Measurements from ENCODE around the gene ZCCHC14. TPM values are rescaled to one million over a fixed set of nuclear protein-coding genes. Genes with fewer than 3 reads are reported as not detected.
"Not testable (repeated sequence)": the region's sequence is repeated elsewhere in the genome, so short reads cannot be mapped to it uniquely, and the experiment has no call there.

The ZCCHC14 gene
- total RNA-seq, 1 donor from 2014 or later = 15.9 TPM

- intact Hi-C loops (cut with micrococcal nuclease) = no loop called here
- H3K36me3 ChIP-seq = no peaks in the 10 kb centered on the region
- no peaks in the 10 kb centered on the region for H3K27me3 ChIP-seq (ENCODE audit: low read depth)
- TF ChIP-seq CTCF (IDR thresholded peaks at IDR 0.05; ENCODE audit: borderline replicate concordance) = no peak
- no peak for DNase-seq
- H3K9me3 ChIP-seq (replicated peaks) = no peaks in the 10 kb centered on the region
- peaks cover 60% of the 10 kb centered on the region for H3K4me1 ChIP-seq
- peak overlapping the region; percentile 93 for H3K27ac ChIP-seq (replicated peaks)
- no peak overlapping the region for H3K4me3 ChIP-seq
Observed at GRCh38 chr16:87389245-87389644, 103.6 kb downstream of the ZCCHC14 start.

GRCh38 chr16:87388818-87389134 is 104.0 kb downstream of the ZCCHC14 start:
- H3K4me3 ChIP-seq = peak overlapping the region; percentile 51
- peak overlapping the region; percentile 93 for H3K27ac ChIP-seq (replicated peaks)
- no peak for DNase-seq
- TF ChIP-seq CTCF (IDR thresholded peaks at IDR 0.05; ENCODE audit: borderline replicate concordance) = no peak
- no peaks in the 10 kb centered on the region for H3K27me3 ChIP-seq (ENCODE audit: low read depth)
- H3K36me3 ChIP-seq = no peaks in the 10 kb centered on the region
- intact Hi-C loops (cut with micrococcal nuclease) = no loop called here
- H3K4me1 ChIP-seq = peaks cover 60% of the 10 kb centered on the region
- H3K9me3 ChIP-seq (replicated peaks) = no peaks in the 10 kb centered on the region

- DNase-seq = peak; percentile 90
Observed at GRCh38 chr16:87387942-87388817, 104.6 kb downstream of the ZCCHC14 start.

GRCh38 chr16:87384875-87385167 is 108.0 kb downstream of the ZCCHC14 start:
- Histone ChIP-seq H3K27ac (replicated peaks) (peak overlapping the region; percentile 93), H3K4me1 (peaks cover 77% of the 10 kb centered on the region), H3K4me3 (peak overlapping the region; percentile 76)
- H3K27me3 ChIP-seq (ENCODE audit: low read depth); H3K36me3 ChIP-seq; H3K9me3 ChIP-seq (replicated peaks); DNase-seq; intact Hi-C loops (cut with micrococcal nuclease): not testable (repeated sequence)

More at GRCh38 chr16:87387942-87388817, 104.6 kb downstream of the ZCCHC14 start:
- Histone ChIP-seq H3K36me3 (no peaks in the 10 kb centered on the region), H3K27me3 (ENCODE audit: low read depth) (no peaks in the 10 kb centered on the region), H3K4me3 (peak overlapping the region; percentile 51), H3K4me1 (peaks cover 58% of the 10 kb centered on the region), H3K9me3 (replicated peaks) (no peaks in the 10 kb centered on the region), H3K27ac (replicated peaks) (peak overlapping the region; percentile 93)
- intact Hi-C loops (cut with micrococcal nuclease) = no loop called here
- TF ChIP-seq CTCF (IDR thresholded peaks at IDR 0.05; ENCODE audit: borderline replicate concordance) = no peak

- intact Hi-C loops (cut with micrococcal nuclease) = no loop called here
- peak overlapping the region; percentile 76 for H3K4me3 ChIP-seq
- H3K4me1 ChIP-seq = peaks cover 79% of the 10 kb centered on the region
- H3K27me3 ChIP-seq (ENCODE audit: low read depth) = no peaks in the 10 kb centered on the region
- H3K27ac ChIP-seq (replicated peaks) = peak overlapping the region; percentile 93
- no peaks in the 10 kb centered on the region for H3K36me3 ChIP-seq
- no peak for TF ChIP-seq CTCF (IDR thresholded peaks at IDR 0.05; ENCODE audit: borderline replicate concordance)
- peak; percentile 68 for DNase-seq
- no peaks in the 10 kb centered on the region for H3K9me3 ChIP-seq (replicated peaks)
Observed at GRCh38 chr16:87384162-87384874, 108.5 kb downstream of the ZCCHC14 start.
